Ishikawa (cell line): Measurements from ENCODE around the gene NKX3-2.

Experiments used
- CEBPB ChIP-seq: IDR thresholded peaks from 2 replicates; pipeline ENCODE4 v1.6.1; 2012
- CREB1 ChIP-seq: IDR thresholded peaks from 2 replicates; pipeline ENCODE4 v1.6.1; 2012; ENCODE audit warnings: low read depth
- EGR1 ChIP-seq: IDR thresholded peaks from 2 replicates; pipeline ENCODE4 v1.6.1; 2012
- EP300 ChIP-seq: IDR thresholded peaks from 2 replicates; pipeline ENCODE4 v1.6.1; 2012; ENCODE audit warnings: borderline replicate concordance
- FOXM1 ChIP-seq: IDR thresholded peaks from 2 replicates; pipeline ENCODE4 v1.6.1; 2012; ENCODE audit warnings: low read depth, borderline replicate concordance
- MAX ChIP-seq: IDR thresholded peaks from 2 replicates; pipeline ENCODE4 v1.6.1; 2012
- NFIC ChIP-seq: IDR thresholded peaks from 2 replicates; pipeline ENCODE4 v1.6.1; 2012
- RAD21 ChIP-seq: IDR thresholded peaks from 2 replicates; pipeline ENCODE4 v1.6.1; 2012; ENCODE audit warnings: low read depth
- REST ChIP-seq: IDR thresholded peaks from 2 replicates; pipeline ENCODE4 v1.6.1; 2012; ENCODE audit warnings: low read depth, mild to moderate bottlenecking
- TAF1 ChIP-seq: IDR thresholded peaks from 2 replicates; pipeline ENCODE4 v1.6.1; 2012; ENCODE audit warnings: low read depth, mild to moderate bottlenecking
- TCF12 ChIP-seq: IDR thresholded peaks from 2 replicates; pipeline ENCODE4 v1.6.1; 2012; ENCODE audit warnings: low read depth
- TEAD4 ChIP-seq: IDR thresholded peaks from 2 replicates; pipeline ENCODE4 v1.6.1; 2012
- USF1 ChIP-seq: IDR thresholded peaks from 2 replicates; pipeline ENCODE4 v1.6.1; 2012
- YY1 ChIP-seq: IDR thresholded peaks from 2 replicates; pipeline ENCODE4 v1.6.1; 2012; ENCODE audit warnings: low read depth

GRCh38 chr4:13544606-13545393, 492 bp upstream of the NKX3-2 start:
- TF ChIP-seq MAX (peak; percentile 99), YY1 (no peak), EP300 (no peak), FOXM1 (no peak), RAD21 (no peak), REST (no peak), CEBPB (no peak), USF1 (no peak; the same call in 1 of the 2 replicates), CREB1 (no peak), NFIC (0 out of 2 replicates have a peak, but pooled peaks have one; percentile 13), EGR1 (no peak), TAF1 (no peak), TEAD4 (no peak), TCF12 (no peak)
